Gastroesophageal sphincter (tissue), 3 donors: Measurements from ENCODE around the gene PPAN.

Experiments used
- EP300 ChIP-seq: sonication (generic); formaldehyde crosslinking; IDR thresholded peaks from one replicate; pipeline ENCODE4 v1.6.1; 2017; ENCODE audit warnings: antibody characterized with exemption, mild to moderate bottlenecking
- POLR2A ChIP-seq, 2 donors: fragments of 450-650 bp; IDR thresholded peaks; one replicate each; pipeline ENCODE4 v1.6.1; 2017; ENCODE audit warnings: antibody characterized with exemption in 2 of 2, mild to moderate bottlenecking in 2 of 2, moderate library complexity in 1 of 2
- POLR2AphosphoS5 ChIP-seq: sonication (generic); formaldehyde crosslinking; IDR thresholded peaks from one replicate; pipeline ENCODE4 v1.6.1; 2017; ENCODE audit warnings: antibody characterized with exemption
- TF ChIP-seq, protein P1 (sequence below), 4 experiments: fragments of 200-600 bp in 2 of 4; fragments of 450-650 bp in 2 of 4; sonication (generic) in 1 of 4; IDR thresholded peaks; one replicate each; pipeline ENCODE4 v1.5.1; 2017 to 2019; ENCODE audit warnings: antibody characterized with exemption in 4 of 4, mild to moderate bottlenecking in 2 of 4, moderate library complexity in 2 of 4

DNA sequence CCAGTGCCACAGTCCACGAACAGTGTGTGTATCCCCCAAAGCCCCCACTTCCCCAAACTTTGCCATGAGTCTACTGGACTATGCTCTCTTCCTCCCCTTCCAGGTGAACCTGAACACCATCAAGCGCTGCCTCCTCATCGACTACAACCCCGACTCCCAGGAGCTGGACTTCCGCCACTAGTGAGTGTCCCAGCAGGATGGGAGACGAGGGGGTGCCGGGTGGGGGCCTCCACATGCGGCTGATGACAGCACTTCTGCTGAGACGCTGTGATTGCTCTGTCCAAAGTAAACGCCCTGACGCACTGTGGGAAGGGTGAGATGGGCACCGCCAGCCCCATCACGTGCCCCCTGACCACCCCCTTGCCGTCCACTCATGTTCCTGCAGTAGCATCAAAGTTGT is 3.4 kb downstream of the PPAN start:
- TF ChIP-seq EP300 (no peak), POLR2AphosphoS5 (no peak), POLR2A (IDR thresholded peaks at IDR 0.05) (no peak)
- TF ChIP-seq, protein P1, sequence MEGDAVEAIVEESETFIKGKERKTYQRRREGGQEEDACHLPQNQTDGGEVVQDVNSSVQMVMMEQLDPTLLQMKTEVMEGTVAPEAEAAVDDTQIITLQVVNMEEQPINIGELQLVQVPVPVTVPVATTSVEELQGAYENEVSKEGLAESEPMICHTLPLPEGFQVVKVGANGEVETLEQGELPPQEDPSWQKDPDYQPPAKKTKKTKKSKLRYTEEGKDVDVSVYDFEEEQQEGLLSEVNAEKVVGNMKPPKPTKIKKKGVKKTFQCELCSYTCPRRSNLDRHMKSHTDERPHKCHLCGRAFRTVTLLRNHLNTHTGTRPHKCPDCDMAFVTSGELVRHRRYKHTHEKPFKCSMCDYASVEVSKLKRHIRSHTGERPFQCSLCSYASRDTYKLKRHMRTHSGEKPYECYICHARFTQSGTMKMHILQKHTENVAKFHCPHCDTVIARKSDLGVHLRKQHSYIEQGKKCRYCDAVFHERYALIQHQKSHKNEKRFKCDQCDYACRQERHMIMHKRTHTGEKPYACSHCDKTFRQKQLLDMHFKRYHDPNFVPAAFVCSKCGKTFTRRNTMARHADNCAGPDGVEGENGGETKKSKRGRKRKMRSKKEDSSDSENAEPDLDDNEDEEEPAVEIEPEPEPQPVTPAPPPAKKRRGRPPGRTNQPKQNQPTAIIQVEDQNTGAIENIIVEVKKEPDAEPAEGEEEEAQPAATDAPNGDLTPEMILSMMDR (IDR thresholded peaks at IDR 0.05), result no peak
